SU-DHL-6 (cell line): ENCODE results near the gene A2ML1.

ENCODE experiments used
- H2AFZ ChIP-seq: fragments of 200-600 bp; sonication (generic); 2 replicates; pipeline ENCODE4 v1.6.1; 2014; ENCODE audit warnings: low read depth, mild to moderate bottlenecking, moderate library complexity, mixed read lengths, antibody characterized with exemption, low read length; ENCODE audit not compliant: severe bottlenecking
- H3F3A ChIP-seq: fragments of 200-600 bp; shearing (Covaris generic); 2 replicates; pipeline ENCODE4 v1.6.0; 2016; ENCODE audit warnings: antibody characterized with exemption, mild to moderate bottlenecking; ENCODE audit not compliant: insufficient read depth
- H3K27ac ChIP-seq: fragments of 200-600 bp; sonication (generic); 2 replicates; pipeline ENCODE4 v1.5.1; 2016; ENCODE audit warnings: low read depth, mild to moderate bottlenecking, low read length, moderate library complexity, mixed read lengths
- H3K27me3 ChIP-seq: fragments of 200-600 bp; sonication (generic), shearing (Covaris generic); 2 replicates; pipeline ENCODE4 v1.6.0; 2014; ENCODE audit warnings: mild to moderate bottlenecking, low read length
- H3K36me3 ChIP-seq: fragments of 200-600 bp; sonication (generic); 2 replicates; pipeline ENCODE4 v1.6.1; 2014; ENCODE audit warnings: mild to moderate bottlenecking, low read length, mixed read lengths
- H3K4me2 ChIP-seq: fragments of 300-600, 200-600 bp; shearing (Covaris generic), sonication (generic); 2 replicates; pipeline ENCODE4 v1.6.0; 2014; ENCODE audit warnings: low read length, low read depth, mild to moderate bottlenecking; ENCODE audit not compliant: poor library complexity, severe bottlenecking
- H3K4me3 ChIP-seq: fragments of 200-600 bp; sonication (generic); 2 replicates; pipeline ENCODE4 v1.5.1; 2014; ENCODE audit warnings: antibody characterized with exemption, low read length, mild to moderate bottlenecking, mixed read lengths; ENCODE audit not compliant: insufficient read depth, poor library complexity, severe bottlenecking
- H3K79me2 ChIP-seq: fragments of 200-600 bp; sonication (generic); 2 replicates; pipeline ENCODE4 v1.6.1; 2014; ENCODE audit warnings: mild to moderate bottlenecking, low read length, moderate library complexity; ENCODE audit not compliant: insufficient read depth
- H3K9ac ChIP-seq: fragments of 200-600 bp; sonication (generic); 2 replicates; pipeline ENCODE4 v1.7.0; 2014; ENCODE audit warnings: mild to moderate bottlenecking, low read length
- H3K9me2 ChIP-seq: fragments of 200-600 bp; sonication (generic); replicated peaks from 2 replicates; pipeline ENCODE4 v1.6.1; 2014; ENCODE audit warnings: low read length; ENCODE audit not compliant: insufficient read depth
- H3K9me3 ChIP-seq: fragments of 200-600 bp; sonication (generic); 2 replicates; pipeline ENCODE4 v1.6.1; 2014; ENCODE audit warnings: low read length, mixed read lengths; ENCODE audit not compliant: insufficient read depth
- H4K20me1 ChIP-seq: fragments of 200-600 bp; sonication (generic); 2 replicates; pipeline ENCODE4 v1.6.1; 2014; ENCODE audit warnings: low read depth, mild to moderate bottlenecking, antibody characterized with exemption, low read length, moderate library complexity, mixed read lengths
- CTCF ChIP-seq: fragments of 200-600 bp; sonication (generic); IDR thresholded peaks from one replicate; pipeline ENCODE4 v1.5.1; 2017; ENCODE audit warnings: antibody characterized with exemption, mild to moderate bottlenecking, low read length, moderate library complexity; ENCODE audit not compliant: insufficient read depth, poor library complexity, severe bottlenecking
- EZH2phosphoT487 ChIP-seq: fragments of 200-600 bp; sonication (generic), shearing (Covaris generic); conservative IDR thresholded peaks from 2 replicates; pipeline ENCODE4 v1.6.1; 2018; ENCODE audit warnings: mild to moderate bottlenecking, antibody characterized with exemption, low read length, moderate library complexity, mixed read lengths

Gene A2ML1

GRCh38 chr12:8866429-8866828 is 44.0 kb downstream of the A2ML1 start:
- no peak overlapping the region for H2AFZ ChIP-seq
- H3K79me2 ChIP-seq = no peaks in the 10 kb centered on the region
- H3K4me3 ChIP-seq = no peak overlapping the region
- H3K9me3 ChIP-seq = no peaks in the 10 kb centered on the region
- no peak overlapping the region for H3K4me2 ChIP-seq
- no peaks in the 10 kb centered on the region for H4K20me1 ChIP-seq
- H3K9ac ChIP-seq = no peak overlapping the region
- no peak overlapping the region for H3K27ac ChIP-seq
- TF ChIP-seq CTCF (no peak), EZH2phosphoT487 (no peak)
- H3K27me3 ChIP-seq = no peaks in the 10 kb centered on the region
- no peaks in the 10 kb centered on the region for H3F3A ChIP-seq
- H3K9me2 ChIP-seq = no peaks in the 10 kb centered on the region
- no peaks in the 10 kb centered on the region for H3K36me3 ChIP-seq

GRCh38 chr12:8867009-8867408 is 44.6 kb downstream of the A2ML1 start:
- H3K9me3 ChIP-seq = no peaks in the 10 kb centered on the region
- H3K4me3 ChIP-seq = no peak overlapping the region
- H3K4me2 ChIP-seq = no peak overlapping the region
- no peaks in the 10 kb centered on the region for H3K36me3 ChIP-seq
- H3K79me2 ChIP-seq = no peaks in the 10 kb centered on the region
- TF ChIP-seq EZH2phosphoT487 = no peak
- no peak for TF ChIP-seq CTCF
- no peak overlapping the region for H3K27ac ChIP-seq
- H2AFZ ChIP-seq = no peak overlapping the region
- H3K27me3 ChIP-seq = no peaks in the 10 kb centered on the region
- H3F3A ChIP-seq = no peaks in the 10 kb centered on the region
- no peaks in the 10 kb centered on the region for H4K20me1 ChIP-seq
- H3K9ac ChIP-seq = no peak overlapping the region
- H3K9me2 ChIP-seq = no peaks in the 10 kb centered on the region

- no peak overlapping the region for H2AFZ ChIP-seq
- H3K9ac ChIP-seq = no peak overlapping the region
- no peaks in the 10 kb centered on the region for H4K20me1 ChIP-seq
- no peaks in the 10 kb centered on the region for H3F3A ChIP-seq
- no peak overlapping the region for H3K27ac ChIP-seq
- TF ChIP-seq CTCF = no peak
- no peak for TF ChIP-seq EZH2phosphoT487
- H3K36me3 ChIP-seq = no peaks in the 10 kb centered on the region
- H3K4me3 ChIP-seq = no peak overlapping the region
- no peaks in the 10 kb centered on the region for H3K9me2 ChIP-seq
- H3K79me2 ChIP-seq = no peaks in the 10 kb centered on the region
- no peaks in the 10 kb centered on the region for H3K9me3 ChIP-seq
- H3K27me3 ChIP-seq = no peaks in the 10 kb centered on the region
- no peak overlapping the region for H3K4me2 ChIP-seq
Measured at GRCh38 chr12:8867786-8868185, 45.4 kb downstream of the A2ML1 start.

- Histone ChIP-seq H3K9ac (no peak overlapping the region), H3K9me2 (no peaks in the 10 kb centered on the region), H3K4me2 (no peak overlapping the region), H4K20me1 (no peaks in the 10 kb centered on the region), H3K4me3 (no peak overlapping the region), H3K27me3 (no peaks in the 10 kb centered on the region), H3K79me2 (no peaks in the 10 kb centered on the region), H3K27ac (no peak overlapping the region), H3K36me3 (no peaks in the 10 kb centered on the region), H3F3A (no peaks in the 10 kb centered on the region), H3K9me3 (no peaks in the 10 kb centered on the region), H2AFZ (no peak overlapping the region)
- TF ChIP-seq CTCF (no peak), EZH2phosphoT487 (no peak)
Measured at GRCh38 chr12:8870586-8870985, 48.2 kb downstream of the A2ML1 start.
